Hepatocyte (in vitro differentiated cells): ENCODE results near the gene NTNG2. TPM values are rescaled to one million over a fixed set of nuclear protein-coding genes. Genes with fewer than 3 reads are reported as not detected.

Experiments
- DNase-seq: peaks from one replicate; pipeline ENCODE4 v3.0.0-alpha.2; 2016; ENCODE audit warnings: low spot score
- H2AFZ ChIP-seq: fragments of 200-600 bp; sonication (generic); 2 replicates; pipeline ENCODE4 v1.6.0; 2016; ENCODE audit warnings: antibody characterized with exemption, mild to moderate bottlenecking
- H3K27ac ChIP-seq: fragments of 200-600 bp; sonication (generic); 2 replicates; pipeline ENCODE4 v1.5.1; 2016; ENCODE audit warnings: mild to moderate bottlenecking
- H3K27me3 ChIP-seq: fragments of 200-600 bp; sonication (generic); 2 replicates; pipeline ENCODE4 v1.6.1; 2016
- H3K36me3 ChIP-seq: fragments of 200-600 bp; sonication (generic); replicated peaks from 2 replicates; pipeline ENCODE4 v1.5.1; 2016; ENCODE audit warnings: low read depth; ENCODE audit not compliant: insufficient read depth
- H3K4me1 ChIP-seq: fragments of 200-600 bp; sonication (generic); 2 replicates; pipeline ENCODE4 v1.5.1; 2016; ENCODE audit warnings: mild to moderate bottlenecking, moderate library complexity; ENCODE audit not compliant: insufficient read depth
- H3K4me2 ChIP-seq: fragments of 200-600 bp; sonication (generic); 2 replicates; pipeline ENCODE4 v1.6.0; 2016
- H3K4me3 ChIP-seq: fragments of 200-600 bp; sonication (generic); 2 replicates; pipeline ENCODE4 v1.5.1; 2016; ENCODE audit warnings: mild to moderate bottlenecking
- H3K79me2 ChIP-seq: fragments of 200-600 bp; sonication (generic); 2 replicates; pipeline ENCODE4 v1.6.0; 2017; ENCODE audit warnings: mild to moderate bottlenecking
- H3K9me2 ChIP-seq: fragments of 200-600 bp; sonication (generic); replicated peaks from 2 replicates; pipeline ENCODE4 v1.6.0; 2017; ENCODE audit warnings: mild to moderate bottlenecking; ENCODE audit not compliant: insufficient read depth
- H3K9me3 ChIP-seq: fragments of 200-600 bp; sonication (generic); 2 replicates; pipeline ENCODE4 v1.5.1; 2016; ENCODE audit warnings: low read depth, mild to moderate bottlenecking
- H4K20me1 ChIP-seq: fragments of 200-600 bp; sonication (generic); 2 replicates; pipeline ENCODE4 v1.6.0; 2016; ENCODE audit warnings: mild to moderate bottlenecking; ENCODE audit not compliant: insufficient read depth, poor library complexity, severe bottlenecking
- EZH2 ChIP-seq: fragments of 200-600 bp; sonication (generic); IDR thresholded peaks from 2 replicates; pipeline ENCODE4 v1.6.1; 2016; ENCODE audit warnings: antibody characterized with exemption, mild to moderate bottlenecking, borderline replicate concordance
- EZH2phosphoT487 ChIP-seq: fragments of 200-600 bp; sonication (generic); IDR thresholded peaks from one replicate; pipeline ENCODE4 v1.6.1; 2018; ENCODE audit warnings: antibody characterized with exemption, mild to moderate bottlenecking, low read depth, moderate library complexity; ENCODE audit not compliant: unreplicated experiment, severe bottlenecking
- WGBS: methylation state at CpG from one replicate; pipeline ENCODE4 v1.1.6; 2016; ENCODE audit warnings: low lambda C conversion rate; ENCODE audit errors: missing lambda C conversion rate; 5-methylcytosine and 5-hydroxymethylcytosine counted together
- polyA plus RNA-seq: library from polyadenylated mRNA; unstranded; fragments of >200 nt; fragmentation: Nextera tagmentation; extraction: Ambion mirVana; gene quantifications from 2 replicates; pipeline ENCODE4 v1.2.1, GENCODE V29; 2016
- total RNA-seq: library from RNA; depleted of rRNA; stranded (reverse); fragments of >200 nt; gene quantifications from 2 replicates; pipeline ENCODE4 v1.2.3, GENCODE V29; 2014
- TF ChIP-seq, protein P1 (sequence below): fragments of 200-600 bp; sonication (generic); IDR thresholded peaks from 2 replicates; pipeline ENCODE4 v1.5.1; 2016; ENCODE audit warnings: antibody characterized with exemption, mild to moderate bottlenecking; ENCODE audit not compliant: poor library complexity

The NTNG2 gene
- total and polyA plus RNA-seq, 2 experiments from 2014 or later: 0.48 to 1.8 TPM

- no peak for DNase-seq
- no peaks in the 10 kb centered on the region for H3K9me3 ChIP-seq
- H3K9me2 ChIP-seq: no peaks in the 10 kb centered on the region
- no peak overlapping the region for H3K4me2 ChIP-seq
- no peak overlapping the region for H3K27ac ChIP-seq
- WGBS: 91% methylated on average over 21 of the region's 22 CpGs
- H3K4me3 ChIP-seq: no peak overlapping the region
- no peaks in the 10 kb centered on the region for H3K36me3 ChIP-seq
- no peaks in the 10 kb centered on the region for H3K79me2 ChIP-seq
- H3K4me1 ChIP-seq: peaks cover 9% of the 10 kb centered on the region
- H3K27me3 ChIP-seq: no peaks in the 10 kb centered on the region
- H4K20me1 ChIP-seq: no peaks in the 10 kb centered on the region
- H2AFZ ChIP-seq: no peak overlapping the region
- TF ChIP-seq EZH2phosphoT487 (no peak), EZH2 (no peak)
- TF ChIP-seq, protein P1, sequence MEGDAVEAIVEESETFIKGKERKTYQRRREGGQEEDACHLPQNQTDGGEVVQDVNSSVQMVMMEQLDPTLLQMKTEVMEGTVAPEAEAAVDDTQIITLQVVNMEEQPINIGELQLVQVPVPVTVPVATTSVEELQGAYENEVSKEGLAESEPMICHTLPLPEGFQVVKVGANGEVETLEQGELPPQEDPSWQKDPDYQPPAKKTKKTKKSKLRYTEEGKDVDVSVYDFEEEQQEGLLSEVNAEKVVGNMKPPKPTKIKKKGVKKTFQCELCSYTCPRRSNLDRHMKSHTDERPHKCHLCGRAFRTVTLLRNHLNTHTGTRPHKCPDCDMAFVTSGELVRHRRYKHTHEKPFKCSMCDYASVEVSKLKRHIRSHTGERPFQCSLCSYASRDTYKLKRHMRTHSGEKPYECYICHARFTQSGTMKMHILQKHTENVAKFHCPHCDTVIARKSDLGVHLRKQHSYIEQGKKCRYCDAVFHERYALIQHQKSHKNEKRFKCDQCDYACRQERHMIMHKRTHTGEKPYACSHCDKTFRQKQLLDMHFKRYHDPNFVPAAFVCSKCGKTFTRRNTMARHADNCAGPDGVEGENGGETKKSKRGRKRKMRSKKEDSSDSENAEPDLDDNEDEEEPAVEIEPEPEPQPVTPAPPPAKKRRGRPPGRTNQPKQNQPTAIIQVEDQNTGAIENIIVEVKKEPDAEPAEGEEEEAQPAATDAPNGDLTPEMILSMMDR: no peak
These were observed 76.4 kb downstream of the NTNG2 start for GRCh38 chr9:132238026-132238972.

- TF ChIP-seq, protein P1: no peak
- TF ChIP-seq EZH2: no peak
- TF ChIP-seq EZH2phosphoT487: no peak
- Histone ChIP-seq H3K27me3 (no peaks in the 10 kb centered on the region), H3K79me2 (no peaks in the 10 kb centered on the region), H3K9me3 (no peaks in the 10 kb centered on the region), H2AFZ (no peak overlapping the region), H4K20me1 (no peaks in the 10 kb centered on the region), H3K4me2 (no peak overlapping the region), H3K4me3 (no peak overlapping the region), H3K4me1 (peaks cover 9% of the 10 kb centered on the region), H3K27ac (no peak overlapping the region), H3K36me3 (no peaks in the 10 kb centered on the region), H3K9me2 (no peaks in the 10 kb centered on the region)
- no peak for DNase-seq
- WGBS: 88% methylated on average over 19 of the region's 19 CpGs
These were observed 77.1 kb downstream of the NTNG2 start for GRCh38 chr9:132238992-132239391.

DNA sequence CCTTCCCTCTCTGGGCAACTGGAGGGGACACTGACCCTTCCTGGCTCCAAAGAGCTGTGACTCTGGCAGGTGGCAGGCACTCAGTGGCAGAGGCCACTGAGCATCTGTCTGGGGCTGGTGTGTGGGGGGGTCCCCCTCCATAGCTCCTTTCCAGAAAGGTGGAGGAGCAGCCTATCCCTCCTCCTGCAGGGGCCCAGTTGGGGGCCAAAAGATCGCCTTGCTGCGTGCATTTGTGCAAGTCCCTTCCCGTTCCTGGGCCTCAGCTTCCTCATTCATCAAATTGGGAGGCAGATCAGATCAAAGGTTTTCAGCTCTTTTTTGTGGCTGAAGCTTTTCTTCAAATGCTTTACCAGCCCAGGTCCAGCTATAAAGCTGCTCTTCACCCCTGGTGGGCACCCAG, 77.7 kb downstream of the NTNG2 start:
- Histone ChIP-seq H3K36me3 (no peaks in the 10 kb centered on the region), H3K79me2 (no peaks in the 10 kb centered on the region), H2AFZ (no peak overlapping the region), H3K27ac (no peak overlapping the region), H3K9me3 (no peaks in the 10 kb centered on the region), H3K4me1 (peaks cover 9% of the 10 kb centered on the region), H3K4me2 (no peak overlapping the region), H4K20me1 (no peaks in the 10 kb centered on the region), H3K4me3 (no peak overlapping the region), H3K27me3 (no peaks in the 10 kb centered on the region), H3K9me2 (no peaks in the 10 kb centered on the region)
- no peak for TF ChIP-seq EZH2
- TF ChIP-seq, protein P1: no peak
- no peak for TF ChIP-seq EZH2phosphoT487
- 37% methylated on average over 3 of the region's 3 CpGs for WGBS
- DNase-seq: no peak
